GOT3 (cell line): ENCODE data around the gene DRC7.
"Not testable (repeated sequence)": the region's sequence is repeated elsewhere in the genome, so short reads cannot be mapped to it uniquely, and the experiment has no call there.

Source experiments
- DNase-seq: peaks from one replicate; lab custom pipeline; 2025; ENCODE audit warnings: mixed read lengths; lab: John Stamatoyannopoulos, UW

Gene DRC7

GRCh38 chr16:57694231-57694724 lies 328 bp upstream of the DRC7 start:
- DNase-seq = no peak

GRCh38 chr16:57695680-57696069 lies 1.1 kb downstream of the DRC7 start:
- no peak for DNase-seq

- no peak for DNase-seq
These were observed 1.6 kb downstream of the DRC7 start for GRCh38 chr16:57696240-57696639.

GRCh38 chr16:57697896-57698537 lies 3.4 kb downstream of the DRC7 start:
- no peak for DNase-seq

GRCh38 chr16:57698812-57699405 lies 4.3 kb downstream of the DRC7 start:
- no peak for DNase-seq

GRCh38 chr16:57699481-57699880 lies 4.9 kb downstream of the DRC7 start:
- no peak for DNase-seq

- no peak for DNase-seq
These were observed 5.3 kb downstream of the DRC7 start for GRCh38 chr16:57699899-57700298.

- no peak for DNase-seq
These were observed 6.4 kb downstream of the DRC7 start for GRCh38 chr16:57700781-57701551.

- DNase-seq = no peak
These were observed 7.3 kb downstream of the DRC7 start for GRCh38 chr16:57701759-57702371.

GRCh38 chr16:57703416-57704010 lies 8.9 kb downstream of the DRC7 start:
- no peak for DNase-seq

- DNase-seq = no peak
These were observed 9.7 kb downstream of the DRC7 start for GRCh38 chr16:57704011-57704904.

- no peak for DNase-seq
These were observed 10.6 kb downstream of the DRC7 start for GRCh38 chr16:57704905-57705852.

GRCh38 chr16:57706717-57707116 lies 12.1 kb downstream of the DRC7 start:
- no peak for DNase-seq

GRCh38 chr16:57707331-57707730 lies 12.7 kb downstream of the DRC7 start:
- no peak for DNase-seq

- no peak for DNase-seq
These were observed 13.6 kb downstream of the DRC7 start for GRCh38 chr16:57708168-57708567.

- DNase-seq = no peak
These were observed 15.1 kb downstream of the DRC7 start for GRCh38 chr16:57709663-57710062.

- DNase-seq = no peak
These were observed 16.7 kb downstream of the DRC7 start for GRCh38 chr16:57711346-57711745.

- no peak for DNase-seq
These were observed 17.4 kb downstream of the DRC7 start for GRCh38 chr16:57711993-57712392.

GRCh38 chr16:57712569-57712968 lies 18.0 kb downstream of the DRC7 start:
- DNase-seq = not testable (repeated sequence)

- no peak for DNase-seq
These were observed 19.0 kb downstream of the DRC7 start for GRCh38 chr16:57713596-57713995.
